Smooth muscle cell (in vitro differentiated cells): ENCODE results near the gene STAT4. TPM values are rescaled to one million over a fixed set of nuclear protein-coding genes. Genes with fewer than 3 reads are reported as not detected.

ENCODE experiments used
- DNase-seq: peaks from one replicate; lab custom pipeline; 2025; ENCODE audit not compliant: unreplicated experiment; lab: John Stamatoyannopoulos, UW
- H2AFZ ChIP-seq: fragments of 200-600 bp; sonication (generic); 2 replicates; pipeline ENCODE4 v1.6.0; 2016; ENCODE audit warnings: antibody characterized with exemption, low read depth, mild to moderate bottlenecking
- H3F3A ChIP-seq: fragments of 200-600 bp; sonication (generic); 2 replicates; pipeline ENCODE4 v1.6.0; 2017; ENCODE audit warnings: antibody characterized with exemption, low read depth
- H3K27ac ChIP-seq: fragments of 200-600 bp; sonication (generic); 2 replicates; pipeline ENCODE4 v1.5.1; 2016; ENCODE audit warnings: low read depth, mild to moderate bottlenecking
- H3K27me3 ChIP-seq: fragments of 200-600 bp; sonication (generic); 2 replicates; pipeline ENCODE4 v1.6.1; 2016; ENCODE audit warnings: low read depth, mild to moderate bottlenecking
- H3K36me3 ChIP-seq: fragments of 200-600 bp; sonication (generic); 2 replicates; pipeline ENCODE4 v1.5.1; 2016; ENCODE audit warnings: low read depth
- H3K4me1 ChIP-seq: fragments of 200-600 bp; sonication (generic); 2 replicates; pipeline ENCODE4 v1.5.1; 2016; ENCODE audit warnings: low read depth
- H3K4me2 ChIP-seq: fragments of 200-600 bp; sonication (generic); 2 replicates; pipeline ENCODE4 v1.6.0; 2016; ENCODE audit warnings: mild to moderate bottlenecking
- H3K4me3 ChIP-seq: fragments of 200-600 bp; sonication (generic); 2 replicates; pipeline ENCODE4 v1.5.1; 2016; ENCODE audit warnings: mild to moderate bottlenecking
- H3K79me2 ChIP-seq: fragments of 200-600 bp; sonication (generic); 2 replicates; pipeline ENCODE4 v1.6.0; 2016; ENCODE audit warnings: low read depth, mild to moderate bottlenecking
- H3K9ac ChIP-seq: fragments of 200-600 bp; sonication (generic); 2 replicates; pipeline ENCODE4 v1.6.0; 2016; ENCODE audit warnings: low read depth
- H3K9me3 ChIP-seq: fragments of 200-600 bp; sonication (generic); replicated peaks from 2 replicates; pipeline ENCODE4 v1.5.1; 2016; ENCODE audit warnings: low read depth
- H4K20me1 ChIP-seq: fragments of 200-600 bp; sonication (generic); 2 replicates; pipeline ENCODE4 v1.6.0; 2016; ENCODE audit warnings: low read depth
- CTCF ChIP-seq: fragments of 200-600 bp; sonication (generic); IDR thresholded peaks from 2 replicates; pipeline ENCODE4 v1.5.1; 2017; ENCODE audit warnings: borderline replicate concordance, mild to moderate bottlenecking, antibody characterized with exemption; ENCODE audit not compliant: insufficient read depth, poor library complexity, severe bottlenecking
- WGBS: methylation state at CpG from one replicate; pipeline ENCODE4 v1.1.7; 2016; ENCODE audit warnings: low lambda C conversion rate; 5-methylcytosine and 5-hydroxymethylcytosine counted together
- polyA plus RNA-seq: library from polyadenylated mRNA; unstranded; fragments of >200 nt; fragmentation: Nextera tagmentation; extraction: Ambion mirVana; gene quantifications from 2 replicates; pipeline ENCODE4 v1.2.1, GENCODE V29; 2016
- total RNA-seq: library from RNA; depleted of rRNA; stranded (reverse); fragments of >200 nt; gene quantifications from 2 replicates; pipeline ENCODE4 v1.2.3, GENCODE V29; 2014

Gene STAT4
- total and polyA plus RNA-seq, 2 experiments from 2014 or later, result 0.89 to 8.4 TPM

- no peak overlapping the region for H3K27ac ChIP-seq
- 95% methylated on average over 4 of the region's 4 CpGs for WGBS
- H3K4me1 ChIP-seq, result peaks cover 16% of the 10 kb centered on the region
- H4K20me1 ChIP-seq, result peaks cover 22% of the 10 kb centered on the region
- H2AFZ ChIP-seq, result no peak overlapping the region
- no peak for TF ChIP-seq CTCF
- H3F3A ChIP-seq, result peaks cover 4% of the 10 kb centered on the region
- H3K4me2 ChIP-seq, result no peak overlapping the region
- DNase-seq, result no peak
- no peak overlapping the region for H3K4me3 ChIP-seq
- H3K9ac ChIP-seq, result no peak overlapping the region
- peaks cover 32% of the 10 kb centered on the region for H3K79me2 ChIP-seq
- no peaks in the 10 kb centered on the region for H3K9me3 ChIP-seq
- H3K27me3 ChIP-seq, result no peaks in the 10 kb centered on the region
- peaks cover 49% of the 10 kb centered on the region for H3K36me3 ChIP-seq
These were observed 141.0 kb downstream of the STAT4 start for GRCh38 chr2:191009541-191010374.

- H3K4me2 ChIP-seq, result no peak overlapping the region
- H3K79me2 ChIP-seq, result peaks cover 27% of the 10 kb centered on the region
- H3K4me1 ChIP-seq, result peaks cover 9% of the 10 kb centered on the region
- no peak for DNase-seq
- no peaks in the 10 kb centered on the region for H3K9me3 ChIP-seq
- H2AFZ ChIP-seq, result no peak overlapping the region
- no peak overlapping the region for H3K27ac ChIP-seq
- peaks cover 61% of the 10 kb centered on the region for H3K36me3 ChIP-seq
- H4K20me1 ChIP-seq, result peaks cover 22% of the 10 kb centered on the region
- no peak for TF ChIP-seq CTCF
- H3F3A ChIP-seq, result no peaks in the 10 kb centered on the region
- H3K4me3 ChIP-seq, result no peak overlapping the region
- H3K27me3 ChIP-seq, result no peaks in the 10 kb centered on the region
- H3K9ac ChIP-seq, result no peak overlapping the region
These were observed 142.5 kb downstream of the STAT4 start for GRCh38 chr2:191008286-191008685.

GRCh38 chr2:191006997-191007783 is 143.6 kb downstream of the STAT4 start:
- Histone ChIP-seq H3K4me3 (peak overlapping the region; percentile 2), H3K27me3 (no peaks in the 10 kb centered on the region), H3K9me3 (no peaks in the 10 kb centered on the region), H3K36me3 (peaks cover 69% of the 10 kb centered on the region), H3K9ac (no peak overlapping the region), H3K4me1 (no peaks in the 10 kb centered on the region), H3K4me2 (no peak overlapping the region), H3K27ac (no peak overlapping the region), H3F3A (no peaks in the 10 kb centered on the region), H2AFZ (no peak overlapping the region), H4K20me1 (peaks cover 12% of the 10 kb centered on the region), H3K79me2 (peaks cover 16% of the 10 kb centered on the region)
- WGBS, result 90% methylated on average over 4 of the region's 4 CpGs
- TF ChIP-seq CTCF, result no peak
- DNase-seq, result no peak
